ENCODE measurements around the gene GATAD2B.

DNA sequence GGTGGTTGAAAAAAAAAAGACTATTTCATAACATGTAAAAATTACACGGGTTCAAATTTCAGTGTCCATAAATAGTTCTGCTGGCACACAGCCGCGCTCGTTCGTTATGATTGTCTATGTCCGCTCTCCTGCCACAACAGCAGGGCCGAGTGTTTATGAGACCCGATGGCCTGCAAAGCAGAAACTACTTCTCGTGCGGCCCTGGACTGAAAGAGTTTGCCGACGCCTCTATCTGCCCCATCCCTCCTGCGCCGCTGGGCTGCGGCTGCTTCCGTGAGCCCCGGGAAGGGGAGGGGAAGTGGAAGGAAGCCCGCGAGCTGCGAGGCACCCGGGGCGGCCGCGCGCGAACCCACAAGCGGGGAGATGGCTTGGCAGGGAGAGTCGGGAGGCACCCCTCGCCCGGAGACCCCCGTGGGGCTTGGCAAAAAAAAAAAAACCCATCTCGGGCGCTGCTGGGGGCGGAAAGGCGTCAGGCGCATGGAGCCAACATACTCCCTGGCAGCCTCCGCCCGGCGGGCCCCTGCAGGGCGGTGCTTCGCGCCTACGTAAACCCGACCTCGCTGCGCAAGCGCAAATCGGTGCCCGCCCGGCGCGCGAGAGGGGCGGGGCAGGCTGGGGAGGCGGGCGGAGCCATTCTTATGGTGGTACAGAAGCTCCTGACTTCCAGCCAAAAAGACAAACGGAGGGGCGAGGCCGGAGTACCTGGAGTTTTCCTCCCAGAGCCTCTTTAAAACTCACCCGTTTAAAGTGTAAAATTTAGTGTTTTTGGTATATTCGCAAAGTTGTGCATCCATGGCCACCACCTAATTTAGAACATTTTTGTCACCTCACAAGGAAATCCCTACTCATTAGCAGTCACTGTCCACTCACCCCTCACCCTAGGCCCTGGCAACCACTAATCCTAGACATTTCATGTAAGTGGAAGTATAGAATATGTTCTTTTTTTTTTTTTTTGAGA, 139.3 kb downstream of the GATAD2B start:
- TF ChIP-seq EZH2 (IDR thresholded peaks at IDR 0.05; ENCODE audit: borderline replicate concordance, low read length): no peak
- TF ChIP-seq, protein P1, sequence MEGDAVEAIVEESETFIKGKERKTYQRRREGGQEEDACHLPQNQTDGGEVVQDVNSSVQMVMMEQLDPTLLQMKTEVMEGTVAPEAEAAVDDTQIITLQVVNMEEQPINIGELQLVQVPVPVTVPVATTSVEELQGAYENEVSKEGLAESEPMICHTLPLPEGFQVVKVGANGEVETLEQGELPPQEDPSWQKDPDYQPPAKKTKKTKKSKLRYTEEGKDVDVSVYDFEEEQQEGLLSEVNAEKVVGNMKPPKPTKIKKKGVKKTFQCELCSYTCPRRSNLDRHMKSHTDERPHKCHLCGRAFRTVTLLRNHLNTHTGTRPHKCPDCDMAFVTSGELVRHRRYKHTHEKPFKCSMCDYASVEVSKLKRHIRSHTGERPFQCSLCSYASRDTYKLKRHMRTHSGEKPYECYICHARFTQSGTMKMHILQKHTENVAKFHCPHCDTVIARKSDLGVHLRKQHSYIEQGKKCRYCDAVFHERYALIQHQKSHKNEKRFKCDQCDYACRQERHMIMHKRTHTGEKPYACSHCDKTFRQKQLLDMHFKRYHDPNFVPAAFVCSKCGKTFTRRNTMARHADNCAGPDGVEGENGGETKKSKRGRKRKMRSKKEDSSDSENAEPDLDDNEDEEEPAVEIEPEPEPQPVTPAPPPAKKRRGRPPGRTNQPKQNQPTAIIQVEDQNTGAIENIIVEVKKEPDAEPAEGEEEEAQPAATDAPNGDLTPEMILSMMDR (conservative IDR thresholded peaks at IDR 0.05 in 1 of 2, IDR thresholded peaks at IDR 0.05 in 1 of 2; ENCODE audit: extremely low read depth in 1 of 2, insufficient read depth in 1 of 2, low read depth in 1 of 2, low read length in 2 of 2): no peak

All from mammary epithelial cell (primary cell).